ENCODE results near the gene NPBWR2. TPM values are rescaled to one million over a fixed set of nuclear protein-coding genes. Genes with fewer than 3 reads are reported as not detected.

The NPBWR2 gene
- polyA plus RNA-seq, 1 donor (not counting 4 experiments of a cell fraction or from before 2014, with no cell fraction given), result not detected

GRCh38 chr20:64068386-64069208 lies 38.8 kb downstream of the NPBWR2 start:
- no peak overlapping the region for H2AFZ ChIP-seq (ENCODE audit: control insufficient read depth, low read length)
- DNase-seq (ENCODE audit: low read depth, low spot score), result no peak
- H3K9me1 ChIP-seq (ENCODE audit: control insufficient read depth, extremely low read depth, insufficient read depth, low read length), result no peaks in the 10 kb centered on the region
- dilution Hi-C loops (cut with MboI; ENCODE audit: extremely low pct_ligation_motif_present, low sequenced_read_pairs), result no loop called here
- H3K27me3 ChIP-seq (ENCODE audit: control insufficient read depth, extremely low read depth, insufficient read depth, low read length), result no peaks in the 10 kb centered on the region
- no peak for FAIRE-seq
- H3K9me3 ChIP-seq (ENCODE audit: control insufficient read depth, low read depth, low read length), result no peaks in the 10 kb centered on the region
- no peak overlapping the region for H3K4me2 ChIP-seq (ENCODE audit: control insufficient read depth, extremely low read depth, insufficient read depth, low read depth, low read length)
- no peak overlapping the region for H3K4me3 ChIP-seq (ENCODE audit: control insufficient read depth in 2 of 3, extremely low read depth in 1 of 3, insufficient read depth in 2 of 3, low read depth in 1 of 3, low read length in 3 of 3)
- no peaks in the 10 kb centered on the region for H4K20me1 ChIP-seq (ENCODE audit: control insufficient read depth, extremely low read depth, insufficient read depth, low read length)
- H3K4me1 ChIP-seq (ENCODE audit: control insufficient read depth, extremely low read depth, insufficient read depth, low read length), result peaks cover 31% of the 10 kb centered on the region
- TF ChIP-seq, protein P1, sequence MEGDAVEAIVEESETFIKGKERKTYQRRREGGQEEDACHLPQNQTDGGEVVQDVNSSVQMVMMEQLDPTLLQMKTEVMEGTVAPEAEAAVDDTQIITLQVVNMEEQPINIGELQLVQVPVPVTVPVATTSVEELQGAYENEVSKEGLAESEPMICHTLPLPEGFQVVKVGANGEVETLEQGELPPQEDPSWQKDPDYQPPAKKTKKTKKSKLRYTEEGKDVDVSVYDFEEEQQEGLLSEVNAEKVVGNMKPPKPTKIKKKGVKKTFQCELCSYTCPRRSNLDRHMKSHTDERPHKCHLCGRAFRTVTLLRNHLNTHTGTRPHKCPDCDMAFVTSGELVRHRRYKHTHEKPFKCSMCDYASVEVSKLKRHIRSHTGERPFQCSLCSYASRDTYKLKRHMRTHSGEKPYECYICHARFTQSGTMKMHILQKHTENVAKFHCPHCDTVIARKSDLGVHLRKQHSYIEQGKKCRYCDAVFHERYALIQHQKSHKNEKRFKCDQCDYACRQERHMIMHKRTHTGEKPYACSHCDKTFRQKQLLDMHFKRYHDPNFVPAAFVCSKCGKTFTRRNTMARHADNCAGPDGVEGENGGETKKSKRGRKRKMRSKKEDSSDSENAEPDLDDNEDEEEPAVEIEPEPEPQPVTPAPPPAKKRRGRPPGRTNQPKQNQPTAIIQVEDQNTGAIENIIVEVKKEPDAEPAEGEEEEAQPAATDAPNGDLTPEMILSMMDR (optimal IDR thresholded peaks at IDR 0.05 in 1 of 3, IDR thresholded peaks at IDR 0.05 in 1 of 3, conservative IDR thresholded peaks at IDR 0.05 in 1 of 3; ENCODE audit: extremely low read depth in 1 of 3, insufficient read depth in 2 of 3, low read length in 3 of 3), result no peak
- no peak for TF ChIP-seq EZH2 (IDR thresholded peaks at IDR 0.05; ENCODE audit: low read length)
- no peaks in the 10 kb centered on the region for H3K79me2 ChIP-seq (ENCODE audit: control insufficient read depth, insufficient read depth, low read length)
- H3K36me3 ChIP-seq (ENCODE audit: control insufficient read depth in 2 of 2, extremely low read depth in 1 of 2, insufficient read depth in 2 of 2, low read length in 2 of 2), result peaks cover 0 to 4% of the 10 kb centered on the region in 2 experiments
- H3K27ac ChIP-seq (ENCODE audit: control insufficient read depth, insufficient read depth, low read length), result no peak overlapping the region
- H3K9ac ChIP-seq (ENCODE audit: control insufficient read depth, extremely low read depth, insufficient read depth, low read length), result no peak overlapping the region

DNA sequence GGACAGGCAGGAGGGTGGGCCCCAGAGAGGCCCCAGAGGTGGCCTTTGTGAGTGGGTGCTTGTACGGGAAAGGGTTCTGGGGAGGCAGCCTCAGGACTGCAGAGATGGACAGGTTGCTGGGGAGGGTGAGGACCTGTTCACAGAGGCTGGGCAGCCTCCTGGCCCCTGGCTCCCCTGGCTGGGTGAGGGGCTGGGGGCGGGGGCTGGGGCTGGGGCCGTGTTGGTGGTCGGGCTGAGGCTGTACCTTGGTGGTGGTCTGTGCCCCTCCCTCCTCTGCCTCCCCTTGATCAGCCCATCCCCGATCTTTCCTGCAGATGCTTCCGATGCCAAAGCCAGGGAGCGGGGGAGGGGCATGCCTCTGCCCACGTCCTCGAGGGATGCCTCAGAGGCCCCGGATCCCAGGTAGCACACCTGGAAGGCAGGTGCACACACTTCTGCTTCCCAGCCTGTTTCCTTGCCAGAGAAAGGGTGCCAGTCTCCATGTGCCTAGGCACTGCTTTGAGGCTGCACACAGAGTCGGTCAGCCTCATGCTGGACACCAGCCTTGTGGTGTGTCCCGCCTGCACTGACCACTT lies 39.5 kb downstream of the NPBWR2 start:
- peaks cover 34% of the 10 kb centered on the region for H3K4me1 ChIP-seq (ENCODE audit: control insufficient read depth, extremely low read depth, insufficient read depth, low read length)
- H3K36me3 ChIP-seq (ENCODE audit: control insufficient read depth in 2 of 2, extremely low read depth in 1 of 2, insufficient read depth in 2 of 2, low read length in 2 of 2), result peaks cover 0 to 4% of the 10 kb centered on the region in 2 experiments
- TF ChIP-seq EZH2 (IDR thresholded peaks at IDR 0.05; ENCODE audit: low read length), result no peak
- TF ChIP-seq, protein P1 (optimal IDR thresholded peaks at IDR 0.05 in 1 of 3, IDR thresholded peaks at IDR 0.05 in 1 of 3, conservative IDR thresholded peaks at IDR 0.05 in 1 of 3; ENCODE audit: extremely low read depth in 1 of 3, insufficient read depth in 2 of 3, low read length in 3 of 3), result no peak
- no peaks in the 10 kb centered on the region for H3K9me1 ChIP-seq (ENCODE audit: control insufficient read depth, extremely low read depth, insufficient read depth, low read length)
- DNase-seq (ENCODE audit: low read depth, low spot score) (no peak), FAIRE-seq (no peak)
- dilution Hi-C loops (cut with MboI; ENCODE audit: extremely low pct_ligation_motif_present, low sequenced_read_pairs), result no loop called here
- no peak overlapping the region for H3K9ac ChIP-seq (ENCODE audit: control insufficient read depth, extremely low read depth, insufficient read depth, low read length)
- no peaks in the 10 kb centered on the region for H3K9me3 ChIP-seq (ENCODE audit: control insufficient read depth, low read depth, low read length)
- H3K79me2 ChIP-seq (ENCODE audit: control insufficient read depth, insufficient read depth, low read length), result no peaks in the 10 kb centered on the region
- H3K4me2 ChIP-seq (ENCODE audit: control insufficient read depth, extremely low read depth, insufficient read depth, low read depth, low read length), result no peak overlapping the region
- H3K27me3 ChIP-seq (ENCODE audit: control insufficient read depth, extremely low read depth, insufficient read depth, low read length), result no peaks in the 10 kb centered on the region
- no peaks in the 10 kb centered on the region for H4K20me1 ChIP-seq (ENCODE audit: control insufficient read depth, extremely low read depth, insufficient read depth, low read length)
- no peak overlapping the region for H3K4me3 ChIP-seq (ENCODE audit: control insufficient read depth in 2 of 3, extremely low read depth in 1 of 3, insufficient read depth in 2 of 3, low read depth in 1 of 3, low read length in 3 of 3)
- no peak overlapping the region for H2AFZ ChIP-seq (ENCODE audit: control insufficient read depth, low read length)
- no peak overlapping the region for H3K27ac ChIP-seq (ENCODE audit: control insufficient read depth, insufficient read depth, low read length)

Measured in keratinocyte (primary cell).